Endothelial cell of umbilical vein (primary cell): ENCODE results near the gene REEP5. TPM values are rescaled to one million over a fixed set of nuclear protein-coding genes. Genes with fewer than 3 reads are reported as not detected.
"Not testable (repeated sequence)": the region's sequence is repeated elsewhere in the genome, so short reads cannot be mapped to it uniquely, and the experiment has no call there.

ENCODE experiments used
- BruUV-seq: library from RNA; stranded (reverse); fragments of 400-500 nt; replicated peaks from 2 replicates; lab custom pipeline; 2021; lab: Mats Ljungman, UMichigan
- CTCF ChIA-PET: fragments of 300-600, 350-600 bp; sonication (Branson Sonifier 250); formaldehyde crosslinking; loops from one replicate; lab custom pipeline; 2021; ENCODE audit warnings: antibody characterized with exemption, inconsistent platforms; lab: Charles Lee
- POLR2A ChIA-PET: fragments of 300-600, 350-600 bp; sonication (Branson Sonifier 250); formaldehyde crosslinking; loops from one replicate; lab custom pipeline; 2021; ENCODE audit warnings: antibody characterized with exemption, inconsistent platforms; lab: Charles Lee
- DNase-seq: peaks from one replicate; pipeline ENCODE4 v3.0.0-alpha.2; 2011; ENCODE audit warnings: low read depth, low spot score
- FAIRE-seq: peaks from 2 replicates; lab custom pipeline; 2011; peaks lifted over from hg19 to GRCh38; lab: Jason Lieb, UNC
- H2AFZ ChIP-seq: 2 replicates; pipeline ENCODE4 v1.6.0; 2012; ENCODE audit warnings: low read depth, low read length, control low read depth, inconsistent platforms
- H3K27ac ChIP-seq: 2 replicates; pipeline ENCODE4 v1.5.1; 2011; ENCODE audit warnings: low read depth, mild to moderate bottlenecking, control low read depth, low read length, moderate library complexity; ENCODE audit not compliant: insufficient read depth
- H3K27me3 ChIP-seq, 2 experiments: 2 replicates each; pipeline versions ENCODE4 v1.6.0 to v1.6.1; 2011; ENCODE audit warnings: low read length in 2 of 2, mixed read lengths in 1 of 2; ENCODE audit not compliant: control insufficient read depth in 2 of 2, insufficient read depth in 2 of 2
- H3K36me3 ChIP-seq, 2 experiments: 2 replicates in 1 of 2; 3 replicates in 1 of 2; pipeline ENCODE4 v1.5.1; 2011; ENCODE audit warnings: low read length in 2 of 2, mild to moderate bottlenecking in 1 of 2, moderate library complexity in 1 of 2; ENCODE audit not compliant: control insufficient read depth in 2 of 2, insufficient read depth in 2 of 2; ENCODE audit errors: extremely low read depth in 1 of 2
- H3K4me1 ChIP-seq: 3 replicates; pipeline ENCODE4 v1.5.1; 2011; ENCODE audit warnings: mild to moderate bottlenecking, low read length; ENCODE audit not compliant: control insufficient read depth, insufficient read depth; ENCODE audit errors: extremely low read depth
- H3K4me2 ChIP-seq: 2 replicates; pipeline ENCODE4 v1.6.1; 2011; ENCODE audit warnings: low read length, control low read depth, mixed read lengths; ENCODE audit not compliant: insufficient read depth
- H3K4me3 ChIP-seq, 3 experiments: fragments of 200-600 bp in 1 of 3; sonication (generic), shearing (Covaris generic) in 1 of 3; replicated peaks in 1 of 3; 2 replicates each; pipeline ENCODE4 v1.5.1; 2011 to 2016; ENCODE audit warnings: control low read depth in 3 of 3, low read length in 3 of 3, mild to moderate bottlenecking in 2 of 3, inconsistent platforms in 1 of 3, low read depth in 1 of 3, moderate library complexity in 1 of 3; ENCODE audit not compliant: insufficient read depth in 1 of 3
- H3K79me2 ChIP-seq: 2 replicates; pipeline ENCODE4 v1.6.0; 2012; ENCODE audit warnings: low read length, inconsistent platforms; ENCODE audit not compliant: control insufficient read depth, insufficient read depth
- H3K9ac ChIP-seq: replicated peaks from 2 replicates; pipeline ENCODE3; 2011; ENCODE audit warnings: low read length, control low read depth; ENCODE audit not compliant: insufficient read depth; ENCODE audit errors: extremely low read depth
- H3K9me1 ChIP-seq: replicated peaks from 3 replicates; pipeline ENCODE4 v1.6.0; 2011; ENCODE audit warnings: mild to moderate bottlenecking, low read length; ENCODE audit not compliant: control insufficient read depth, insufficient read depth; ENCODE audit errors: extremely low read depth
- H3K9me3 ChIP-seq: replicated peaks from 2 replicates; pipeline ENCODE4 v1.5.1; 2012; ENCODE audit warnings: low read length, inconsistent platforms; ENCODE audit not compliant: control insufficient read depth, insufficient read depth
- H4K20me1 ChIP-seq: replicated peaks from 2 replicates; pipeline ENCODE3; 2011; ENCODE audit warnings: mild to moderate bottlenecking, low read length; ENCODE audit not compliant: control insufficient read depth, insufficient read depth; ENCODE audit errors: extremely low read depth
- EZH2 ChIP-seq: IDR thresholded peaks from 2 replicates; pipeline ENCODE4 v1.6.1; 2012; ENCODE audit warnings: borderline replicate concordance, low read depth, mild to moderate bottlenecking, moderate library complexity, low read length, inconsistent platforms; ENCODE audit not compliant: severe bottlenecking
- FOS ChIP-seq: IDR thresholded peaks from 2 replicates; pipeline ENCODE4 v1.6.1; 2011; ENCODE audit warnings: mild to moderate bottlenecking, low read length, moderate library complexity, borderline replicate concordance; ENCODE audit not compliant: insufficient read depth
- GATA2 ChIP-seq: IDR thresholded peaks from 2 replicates; pipeline ENCODE4 v1.7.0; 2011; ENCODE audit warnings: low read depth, mild to moderate bottlenecking, moderate library complexity, mixed read lengths, low read length; ENCODE audit not compliant: insufficient read length, insufficient read depth
- JUN ChIP-seq: IDR thresholded peaks from 2 replicates; pipeline ENCODE4 v1.6.1; 2011; ENCODE audit warnings: borderline replicate concordance, low read depth; ENCODE audit not compliant: insufficient read length, insufficient read depth
- MYC ChIP-seq: IDR thresholded peaks from one replicate; pipeline ENCODE4 v1.6.1; 2011; ENCODE audit warnings: mild to moderate bottlenecking, low read depth, low read length
- POLR2A ChIP-seq: IDR thresholded peaks from 2 replicates; pipeline ENCODE4 v1.6.1; 2012; ENCODE audit warnings: low read depth, mild to moderate bottlenecking, control low read depth, low read length
- POLR2AphosphoS5 ChIP-seq: IDR thresholded peaks from 2 replicates; pipeline ENCODE4 v1.6.1; 2012; ENCODE audit warnings: low read depth, mild to moderate bottlenecking, control low read depth, low read length, moderate library complexity; ENCODE audit not compliant: insufficient read depth
- dilution Hi-C: fragments of 300-500 bp; cut with MboI; formaldehyde crosslinking; loops from one replicate; pipeline ENCODE4 v1.15.0; 2019; ENCODE audit warnings: low sequenced_read_pairs; ENCODE audit not compliant: extremely low pct_ligation_motif_present
- intact Hi-C: fragments of 100-400 bp; cut with micrococcal nuclease; formaldehyde crosslinking; loops from one replicate; pipeline ENCODE4 v1.10.0; 2022
- polyA plus RNA-seq, 4 experiments: library from polyadenylated mRNA; depleted of rRNA in 3 of 4; stranded (reverse) in 3 of 4; unstranded in 1 of 4; fragments of >200 nt; gene quantifications; 2 replicates each; pipeline versions ENCODE4 v1.2.1 to v1.2.3, GENCODE V29; 2011 to 2012; ENCODE audit warnings: missing spikeins in 1 of 4
- total RNA-seq: library from RNA; stranded (reverse); gene quantifications from 2 replicates; pipeline ENCODE4 v1.2.3, GENCODE V29; 2021
- TF ChIP-seq, protein P1 (sequence below), 2 donors: IDR thresholded peaks; 1 replicate in 1 of 2; 2 replicates in 1 of 2; pipeline ENCODE4 v1.5.1; 2011; ENCODE audit warnings: low read length in 2 of 2, mild to moderate bottlenecking in 2 of 2, moderate library complexity in 2 of 2, control low read depth in 1 of 2, inconsistent platforms in 1 of 2, low read depth in 1 of 2; ENCODE audit not compliant: insufficient read depth in 1 of 2; ENCODE audit errors: extremely low read depth in 1 of 2
- TF ChIP-seq, protein P2 (sequence below): IDR thresholded peaks from 2 replicates; pipeline ENCODE4 v1.6.1; 2011; ENCODE audit not compliant: insufficient read depth, insufficient read length

Gene REEP5
- total and polyA plus RNA-seq, 2 donors (not counting 3 experiments of a cell fraction or from before 2014, with no cell fraction given) = 98.0 to 163 TPM

DNA sequence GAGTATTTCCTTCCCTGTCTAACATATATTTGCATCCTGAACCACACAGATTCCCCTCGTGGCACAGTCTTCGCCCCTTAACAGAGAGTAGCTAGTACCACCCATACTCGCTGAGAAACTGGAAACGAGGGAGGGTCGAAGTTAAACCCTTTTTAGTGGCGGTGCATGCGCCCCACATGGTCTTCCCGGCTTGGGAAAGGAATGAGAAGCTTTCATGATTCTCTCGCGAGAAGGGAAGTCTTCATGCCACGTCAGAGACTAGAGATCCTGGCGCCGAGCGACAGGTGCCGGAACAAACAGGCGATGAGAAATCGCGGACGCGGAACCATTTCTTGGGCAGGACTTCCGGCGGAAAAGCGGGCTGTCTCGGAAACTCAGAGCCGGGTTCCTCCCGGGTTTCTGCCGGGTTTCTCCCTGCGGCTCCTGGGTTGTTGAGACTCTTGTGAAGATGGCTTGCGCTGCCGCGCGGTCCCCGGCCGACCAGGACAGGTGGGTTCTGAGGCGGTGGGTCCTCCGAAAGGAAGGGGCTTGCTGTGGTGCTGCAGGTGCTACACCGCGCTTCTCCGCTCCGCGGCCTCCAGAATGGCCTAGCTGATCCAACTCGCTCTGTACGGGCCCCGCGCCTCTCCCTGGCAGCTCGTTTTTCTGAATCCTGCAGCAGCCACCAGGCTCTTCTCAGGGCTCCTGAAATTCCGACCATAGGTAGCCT, 60.9 kb downstream of the REEP5 start, which contains the start of gene SRP19:
SRP19 (plus strand) TSS at position 359 of the 709 bp plus-strand sequence; CDS start at position 449, 90 bp downstream.
- TF ChIP-seq, protein P1, sequence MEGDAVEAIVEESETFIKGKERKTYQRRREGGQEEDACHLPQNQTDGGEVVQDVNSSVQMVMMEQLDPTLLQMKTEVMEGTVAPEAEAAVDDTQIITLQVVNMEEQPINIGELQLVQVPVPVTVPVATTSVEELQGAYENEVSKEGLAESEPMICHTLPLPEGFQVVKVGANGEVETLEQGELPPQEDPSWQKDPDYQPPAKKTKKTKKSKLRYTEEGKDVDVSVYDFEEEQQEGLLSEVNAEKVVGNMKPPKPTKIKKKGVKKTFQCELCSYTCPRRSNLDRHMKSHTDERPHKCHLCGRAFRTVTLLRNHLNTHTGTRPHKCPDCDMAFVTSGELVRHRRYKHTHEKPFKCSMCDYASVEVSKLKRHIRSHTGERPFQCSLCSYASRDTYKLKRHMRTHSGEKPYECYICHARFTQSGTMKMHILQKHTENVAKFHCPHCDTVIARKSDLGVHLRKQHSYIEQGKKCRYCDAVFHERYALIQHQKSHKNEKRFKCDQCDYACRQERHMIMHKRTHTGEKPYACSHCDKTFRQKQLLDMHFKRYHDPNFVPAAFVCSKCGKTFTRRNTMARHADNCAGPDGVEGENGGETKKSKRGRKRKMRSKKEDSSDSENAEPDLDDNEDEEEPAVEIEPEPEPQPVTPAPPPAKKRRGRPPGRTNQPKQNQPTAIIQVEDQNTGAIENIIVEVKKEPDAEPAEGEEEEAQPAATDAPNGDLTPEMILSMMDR (IDR thresholded peaks at IDR 0.05; ENCODE audit: extremely low read depth in 1 of 2, insufficient read depth in 1 of 2, low read depth in 1 of 2, low read length in 2 of 2) = no peak
- TF ChIP-seq MYC (no peak), POLR2AphosphoS5 (peak; percentile 92), JUN (no peak), FOS (peak; percentile 34), GATA2 (no peak), POLR2A (peak; percentile 92), EZH2 (no peak)
- TF ChIP-seq, protein P2, sequence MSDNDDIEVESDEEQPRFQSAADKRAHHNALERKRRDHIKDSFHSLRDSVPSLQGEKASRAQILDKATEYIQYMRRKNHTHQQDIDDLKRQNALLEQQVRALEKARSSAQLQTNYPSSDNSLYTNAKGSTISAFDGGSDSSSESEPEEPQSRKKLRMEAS = peak; percentile 92
- peak within 1 kb of the TSS; percentile 81 for H3K27ac ChIP-seq
- peak; percentile 100 for FAIRE-seq
- H3K4me3 ChIP-seq = peak within 1 kb of the TSS; percentile 63 to 98 (median 97)
- H4K20me1 ChIP-seq = no peaks in the 10 kb centered on the region
- no peaks in the 10 kb centered on the region for H3K9me3 ChIP-seq
- peaks cover 9 to 14% of the 10 kb centered on the region in 2 experiments for H3K36me3 ChIP-seq
- ChIA-PET CTCF (interaction anchor here (0.9 to 4.1 kb wide), 5 partner anchors 9 to 308 kb away, joined by 3 to 50 read pairs (median 3); partner anchors contain the start of gene DCP2), POLR2A (interaction anchor here (1.1 kb wide), 1 partner anchor 13 kb away, joined by 3 read pairs; no protein-coding TSS in a partner anchor)
- intact Hi-C loops = loop anchor here (1.0 to 5.0 kb wide), 5 partner anchors 60 to 169 kb away; no protein-coding TSS in a partner anchor
- H3K79me2 ChIP-seq = peaks cover 36% of the 10 kb centered on the region
- no peaks in the 10 kb centered on the region for H3K9me1 ChIP-seq
- DNase-seq = peak; percentile 97
- H3K9ac ChIP-seq = peak within 1 kb of the TSS; percentile 99
- H3K4me1 ChIP-seq = peaks cover 18% of the 10 kb centered on the region
- no peaks in the 10 kb centered on the region for H3K27me3 ChIP-seq
- peak within 1 kb of the TSS; percentile 91 for H2AFZ ChIP-seq
- H3K4me2 ChIP-seq = peak within 1 kb of the TSS; percentile 93
- dilution Hi-C loops = no loop called here
- TSS peak; percentile 64 for BruUV-seq

DNA sequence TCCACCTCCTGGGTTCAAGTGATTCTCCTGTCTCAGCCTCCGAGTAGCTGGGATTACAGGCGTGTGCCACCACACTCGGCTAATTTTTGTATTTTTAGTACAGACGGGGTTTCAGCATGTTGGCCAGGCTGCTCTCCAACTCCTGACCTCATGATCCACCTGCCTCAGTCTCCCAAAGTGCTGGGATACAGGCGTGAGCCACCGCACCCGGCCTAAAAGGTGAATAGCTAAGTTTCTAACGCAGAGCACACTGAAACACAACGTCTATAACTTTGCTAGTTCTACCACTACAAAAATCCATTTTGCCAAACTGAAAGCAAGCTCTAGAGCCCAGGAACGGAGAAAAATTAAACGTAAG, 61.5 kb downstream of the REEP5 start:
- FAIRE-seq, H3K27me3 ChIP-seq, DNase-seq, H4K20me1 ChIP-seq, dilution Hi-C loops, H3K9me3 ChIP-seq, H3K9me1 ChIP-seq: not testable (repeated sequence)
- peaks cover 36% of the 10 kb centered on the region for H3K79me2 ChIP-seq
- ChIA-PET POLR2A (interaction anchor here (1.1 kb wide), 1 partner anchor 12 kb away, joined by 3 read pairs; no protein-coding TSS in a partner anchor), CTCF (interaction anchor here (0.9 to 4.1 kb wide), 3 partner anchors 8 to 116 kb away, joined by 3 to 50 read pairs (median 5); partner anchors contain the start of gene DCP2)
- BruUV-seq = TSS peak; percentile 93
- peak overlapping the region; percentile 84 for H3K4me2 ChIP-seq
- H2AFZ ChIP-seq = peak overlapping the region; percentile 91
- H3K4me3 ChIP-seq = peak overlapping the region in 2 of 3 experiments; percentile 63 to 98
- intact Hi-C loops = loop anchor here (2.0 to 5.0 kb wide), 2 partner anchors 104 to 168 kb away; no protein-coding TSS in a partner anchor
- peak overlapping the region; percentile 99 for H3K9ac ChIP-seq
- peak overlapping the region; percentile 81 for H3K27ac ChIP-seq
- H3K36me3 ChIP-seq = peaks cover 6 to 14% of the 10 kb centered on the region in 2 experiments
- peaks cover 18% of the 10 kb centered on the region for H3K4me1 ChIP-seq
